Activated T-helper 17 cell treated with anti-CD3 and anti-CD28 coated beads, Interleukin-2, amount 50 U/mL, for 72 hours (primary cell): ENCODE measurements around the gene ARPC2. TPM values are rescaled to one million over a fixed set of nuclear protein-coding genes. Genes with fewer than 3 reads are reported as not detected.
A peak's percentile ranks its signal among the peaks of the same experiment; 100 is the strongest.

Experiments used
- ATAC-seq: fragments of 150-1000 bp; cut with Tn5 transposase; replicated peaks from 2 replicates; pipeline ENCODE4 v1.10.0; 2021; ENCODE audit warnings: mild to moderate bottlenecking, moderate library complexity
- H3K27ac Mint-ChIP-seq: one replicate; pipeline ENCODE4 v1.8.0; 2022; ENCODE audit warnings: mixed read lengths
- H3K27me3 Mint-ChIP-seq: one replicate; pipeline ENCODE4 v1.8.0; 2022; ENCODE audit warnings: mixed read lengths
- H3K36me3 Mint-ChIP-seq: one replicate; pipeline ENCODE4 v1.8.0; 2022; ENCODE audit warnings: low read depth, mild to moderate bottlenecking, mixed read lengths
- H3K4me1 Mint-ChIP-seq: one replicate; pipeline ENCODE4 v1.8.0; 2022; ENCODE audit warnings: mixed read lengths
- H3K4me3 Mint-ChIP-seq: one replicate; pipeline ENCODE4 v1.8.0; 2022; ENCODE audit warnings: mild to moderate bottlenecking, mixed read lengths
- H3K9me3 Mint-ChIP-seq: one replicate; pipeline ENCODE4 v1.8.0; 2022; ENCODE audit warnings: mixed read lengths
- total RNA-seq, 2 donors: library from RNA; stranded (reverse); gene quantifications; one replicate each; pipeline ENCODE4 v1.2.3, GENCODE V29; 2022

Gene ARPC2
- total RNA-seq, 2 donors from 2014 or later: 679 to 681 TPM

DNA sequence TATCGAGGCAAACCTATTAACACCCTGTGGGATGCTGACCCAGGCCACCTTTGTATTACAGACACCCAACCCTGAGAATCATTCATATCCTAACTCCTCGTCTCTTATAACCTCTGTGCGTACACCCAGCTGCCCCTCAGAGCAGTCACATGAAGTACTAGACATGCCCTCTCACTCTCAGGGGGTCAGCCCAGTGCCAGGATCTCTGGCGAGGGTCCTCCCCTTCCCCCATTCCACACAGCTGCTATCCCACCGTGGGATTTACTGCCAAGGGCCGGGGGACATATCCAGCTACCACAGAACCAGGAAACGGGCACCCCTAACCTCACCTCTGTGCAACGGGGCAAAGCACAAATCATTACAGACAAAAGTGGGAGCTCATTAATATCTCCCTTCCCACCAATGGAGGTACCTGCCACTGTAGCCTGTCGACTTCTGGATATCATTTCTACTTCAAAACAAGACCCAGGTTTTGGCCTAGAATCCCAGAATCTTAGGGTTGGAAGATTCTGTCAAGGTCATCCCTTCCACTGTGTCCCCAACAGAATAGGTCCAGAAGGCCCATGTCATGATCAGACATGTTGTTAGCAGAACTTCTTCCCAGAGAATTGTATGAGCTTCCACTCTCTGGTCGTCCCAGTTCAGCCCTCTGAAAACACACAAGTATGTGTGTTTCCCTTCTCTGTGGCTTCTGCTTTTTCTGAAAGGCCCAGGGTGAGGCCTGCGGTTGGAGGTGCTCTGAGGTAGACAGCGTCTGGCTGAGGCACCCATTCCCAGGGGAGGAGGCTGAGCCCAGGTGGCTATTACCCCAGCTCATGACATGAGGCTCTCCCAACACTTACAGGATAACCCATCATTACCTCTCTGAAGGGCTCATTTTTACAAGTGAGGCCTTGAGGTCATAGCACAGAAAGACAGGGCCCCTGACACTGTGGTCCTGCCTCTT lies 73.6 kb downstream of the ARPC2 start:
- no peaks in the 10 kb centered on the region for H3K9me3 Mint-ChIP-seq
- peak overlapping the region; percentile 87 for H3K4me3 Mint-ChIP-seq
- peak overlapping the region; percentile 92 for H3K27ac Mint-ChIP-seq
- no peaks in the 10 kb centered on the region for H3K27me3 Mint-ChIP-seq
- H3K4me1 Mint-ChIP-seq: peaks cover 38% of the 10 kb centered on the region
- peak; percentile 10 for ATAC-seq
- peaks cover 22% of the 10 kb centered on the region for H3K36me3 Mint-ChIP-seq

GRCh38 chr2:218291318-218292047 lies 74.5 kb downstream of the ARPC2 start:
- Mint-ChIP-seq H3K4me3 (peak overlapping the region; percentile 87), H3K4me1 (peaks cover 29% of the 10 kb centered on the region), H3K27me3 (no peaks in the 10 kb centered on the region), H3K36me3 (peaks cover 16% of the 10 kb centered on the region), H3K9me3 (no peaks in the 10 kb centered on the region), H3K27ac (peak overlapping the region; percentile 92)
- no peak for ATAC-seq

GRCh38 chr2:218292048-218293014 lies 75.3 kb downstream of the ARPC2 start, which contains the start of gene TMBIM1:
TMBIM1 (minus strand) TSS chr2:218292503; CDS start chr2:218282141, 10,362 bp downstream.
- peak within 1 kb of the TSS; percentile 87 for H3K4me3 Mint-ChIP-seq
- H3K4me1 Mint-ChIP-seq: peaks cover 23% of the 10 kb centered on the region
- H3K36me3 Mint-ChIP-seq: peaks cover 8% of the 10 kb centered on the region
- no peaks in the 10 kb centered on the region for H3K27me3 Mint-ChIP-seq
- H3K27ac Mint-ChIP-seq: peak within 1 kb of the TSS; percentile 92
- peak; percentile 89 for ATAC-seq
- H3K9me3 Mint-ChIP-seq: no peaks in the 10 kb centered on the region

- Mint-ChIP-seq H3K36me3 (peaks cover 4% of the 10 kb centered on the region), H3K4me1 (peaks cover 19% of the 10 kb centered on the region), H3K4me3 (no peak overlapping the region), H3K9me3 (no peaks in the 10 kb centered on the region), H3K27me3 (no peaks in the 10 kb centered on the region), H3K27ac (no peak overlapping the region)
- no peak for ATAC-seq
These were observed 76.9 kb downstream of the ARPC2 start for GRCh38 chr2:218293715-218294429.

DNA sequence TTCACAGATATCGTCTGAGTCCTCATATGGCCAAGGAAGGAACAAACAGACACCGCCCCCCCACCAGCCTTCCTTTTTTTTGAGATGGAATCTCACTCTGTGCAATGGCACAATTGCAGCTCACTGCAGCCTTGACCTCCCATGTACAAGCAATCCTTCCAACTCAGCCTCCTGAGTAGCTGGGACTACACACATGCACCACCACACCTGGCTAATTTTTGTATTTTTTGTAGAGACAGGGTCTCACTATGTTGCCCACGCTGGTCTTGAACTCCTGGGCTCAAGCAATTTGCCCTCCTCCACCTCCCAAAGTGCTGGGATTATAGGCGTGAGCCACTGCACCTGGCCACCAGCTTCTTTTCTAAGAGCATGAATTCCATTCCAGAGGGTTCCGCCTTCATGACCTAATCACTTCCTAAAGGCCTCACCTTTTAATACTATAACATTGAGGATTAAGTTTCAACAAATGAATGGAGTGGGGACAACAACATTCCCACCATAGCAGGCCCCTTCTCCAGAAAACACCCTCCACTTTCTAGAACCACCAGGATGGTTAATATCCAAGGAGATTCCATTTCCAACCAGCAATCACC lies 77.5 kb downstream of the ARPC2 start:
- H3K9me3 Mint-ChIP-seq: no peaks in the 10 kb centered on the region
- H3K4me1 Mint-ChIP-seq: peaks cover 16% of the 10 kb centered on the region
- H3K27me3 Mint-ChIP-seq: no peaks in the 10 kb centered on the region
- peak overlapping the region; percentile 16 for H3K4me3 Mint-ChIP-seq
- H3K36me3 Mint-ChIP-seq: no peaks in the 10 kb centered on the region
- H3K27ac Mint-ChIP-seq: peak overlapping the region; percentile 71
- no peak for ATAC-seq

GRCh38 chr2:218295029-218295428 lies 78.0 kb downstream of the ARPC2 start:
- Mint-ChIP-seq H3K4me1 (peaks cover 14% of the 10 kb centered on the region), H3K36me3 (no peaks in the 10 kb centered on the region), H3K27ac (peak overlapping the region; percentile 71), H3K4me3 (peak overlapping the region; percentile 16), H3K27me3 (no peaks in the 10 kb centered on the region), H3K9me3 (no peaks in the 10 kb centered on the region)
- ATAC-seq: no peak

DNA sequence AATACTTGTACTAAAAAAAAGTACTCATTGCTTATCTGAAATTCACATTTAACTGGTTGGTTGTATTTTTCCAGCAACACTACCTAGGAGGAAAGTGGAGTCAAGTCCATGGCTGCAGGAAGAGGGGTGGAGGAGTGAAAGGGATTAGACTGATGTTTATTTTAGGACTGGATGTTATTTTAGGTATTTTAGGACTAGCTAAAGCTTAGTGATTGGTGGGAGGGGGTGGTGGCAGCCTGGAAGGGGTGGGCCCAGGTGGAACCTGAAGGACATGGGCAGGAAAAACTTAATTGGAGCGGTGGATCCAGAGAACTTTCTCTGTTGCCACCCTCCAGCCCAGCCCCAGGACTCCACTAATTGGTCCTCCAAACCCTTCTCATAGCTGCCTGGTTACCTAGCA lies 79.2 kb downstream of the ARPC2 start:
- no peaks in the 10 kb centered on the region for H3K27me3 Mint-ChIP-seq
- no peaks in the 10 kb centered on the region for H3K36me3 Mint-ChIP-seq
- H3K4me1 Mint-ChIP-seq: peaks cover 5% of the 10 kb centered on the region
- no peak overlapping the region for H3K27ac Mint-ChIP-seq
- no peak for ATAC-seq
- H3K4me3 Mint-ChIP-seq: no peak overlapping the region
- H3K9me3 Mint-ChIP-seq: no peaks in the 10 kb centered on the region

DNA sequence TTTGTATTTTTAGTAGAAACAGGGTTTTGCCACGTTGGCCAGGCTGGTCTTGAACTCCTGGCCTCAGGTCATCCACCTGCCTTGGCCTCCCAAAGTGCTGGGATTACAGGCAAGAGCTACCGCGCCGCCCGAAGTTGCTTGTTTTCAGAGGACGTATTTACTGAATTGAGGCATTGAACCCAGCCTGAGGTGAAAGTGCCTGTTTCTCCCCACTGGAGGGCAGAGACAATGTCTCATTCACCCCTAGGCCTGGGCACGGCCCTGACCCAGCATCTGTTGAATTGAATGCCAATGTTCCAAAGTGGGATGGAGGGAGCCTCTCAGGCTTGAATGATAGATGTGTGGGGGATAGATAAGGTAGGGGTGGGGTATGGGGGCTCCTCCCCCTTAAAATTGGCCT lies 79.9 kb downstream of the ARPC2 start:
- Mint-ChIP-seq H3K4me3 (no peak overlapping the region), H3K27me3 (no peaks in the 10 kb centered on the region), H3K4me1 (peaks cover 10% of the 10 kb centered on the region), H3K9me3 (no peaks in the 10 kb centered on the region), H3K36me3 (no peaks in the 10 kb centered on the region), H3K27ac (no peak overlapping the region)
- ATAC-seq: no peak

DNA sequence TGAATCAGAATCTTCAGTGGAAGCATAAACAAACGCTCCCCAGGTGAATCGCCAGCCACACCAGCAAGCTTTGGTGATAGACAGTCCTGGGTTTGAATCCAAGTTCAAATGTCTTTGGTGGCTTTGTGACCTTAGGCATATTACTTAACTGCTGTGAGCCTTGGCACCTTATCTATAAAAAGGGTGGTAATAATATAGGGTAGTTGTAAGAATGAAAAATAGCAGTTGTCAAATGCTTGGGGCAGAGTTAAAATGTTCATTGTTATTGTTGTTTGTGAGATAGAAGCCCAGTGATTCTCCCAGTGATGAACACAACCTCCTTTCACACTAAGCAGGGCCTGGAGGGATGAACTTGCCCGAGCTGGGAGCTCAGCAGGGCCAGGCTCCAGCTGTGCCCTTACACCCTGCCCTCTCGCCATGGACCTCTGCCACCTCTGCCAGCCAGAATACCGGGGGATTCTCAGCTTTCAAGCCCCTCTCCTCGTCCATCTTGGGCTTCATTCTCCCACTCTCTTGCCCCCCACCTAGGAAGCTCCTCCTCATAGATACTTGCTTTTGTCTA lies 81.4 kb downstream of the ARPC2 start:
- no peaks in the 10 kb centered on the region for H3K27me3 Mint-ChIP-seq
- no peaks in the 10 kb centered on the region for H3K36me3 Mint-ChIP-seq
- H3K4me1 Mint-ChIP-seq: peaks cover 10% of the 10 kb centered on the region
- H3K27ac Mint-ChIP-seq: no peak overlapping the region
- no peak overlapping the region for H3K4me3 Mint-ChIP-seq
- no peak for ATAC-seq
- no peaks in the 10 kb centered on the region for H3K9me3 Mint-ChIP-seq

DNA sequence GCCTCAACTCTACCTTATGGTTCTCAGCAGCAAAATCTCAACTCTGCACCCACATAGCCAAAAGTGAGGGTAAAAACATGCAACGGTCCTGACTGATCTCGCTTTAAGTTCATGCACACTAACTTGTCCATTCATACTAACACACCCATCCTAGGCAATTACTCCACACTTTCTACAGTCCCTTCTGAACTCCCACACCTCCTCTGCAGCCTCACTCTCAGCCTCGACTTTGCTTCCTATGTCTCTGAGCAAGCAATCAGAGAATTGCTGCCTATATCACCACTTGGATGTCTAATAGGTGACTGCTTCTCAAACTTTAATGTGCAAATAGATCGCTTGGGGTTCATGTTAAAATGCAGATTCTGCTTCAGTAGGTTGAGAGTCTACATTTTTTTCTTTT lies 83.2 kb downstream of the ARPC2 start:
- Mint-ChIP-seq H3K36me3 (no peaks in the 10 kb centered on the region), H3K4me3 (no peak overlapping the region), H3K4me1 (peaks cover 6% of the 10 kb centered on the region), H3K27ac (no peak overlapping the region), H3K9me3 (no peaks in the 10 kb centered on the region), H3K27me3 (no peaks in the 10 kb centered on the region)
- no peak for ATAC-seq

DNA sequence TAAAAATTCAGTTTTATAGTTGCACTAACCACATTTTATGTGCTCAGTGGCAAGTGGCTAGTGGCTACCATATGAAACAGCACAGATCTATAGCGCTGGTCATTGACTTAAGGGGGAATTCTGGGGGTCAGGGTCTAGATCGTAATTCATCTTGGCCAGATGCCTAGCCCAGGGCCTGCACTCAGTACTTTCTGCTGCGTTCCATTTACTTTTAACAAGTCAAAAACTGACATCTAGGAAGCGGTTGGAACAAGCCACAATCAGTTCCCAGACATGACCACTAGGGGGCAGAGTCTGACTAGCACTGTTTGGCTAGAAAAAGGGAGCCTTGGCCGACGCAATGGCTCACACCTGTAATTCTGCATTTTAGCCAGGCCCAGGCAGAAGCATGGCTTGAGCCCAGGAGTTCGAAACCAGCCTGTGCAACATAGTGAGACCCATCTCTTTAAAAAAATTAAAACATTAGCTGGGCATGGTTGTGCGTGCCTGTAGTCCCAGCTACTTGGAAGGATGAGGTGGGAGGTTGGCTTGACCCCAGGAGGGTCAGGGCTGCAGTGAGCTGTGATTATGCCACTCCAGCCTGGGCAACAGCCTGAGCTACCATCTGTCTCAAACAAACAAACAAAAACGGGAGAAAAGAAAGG lies 84.3 kb downstream of the ARPC2 start:
- Mint-ChIP-seq H3K9me3 (no peaks in the 10 kb centered on the region), H3K4me1 (peaks cover 6% of the 10 kb centered on the region), H3K4me3 (no peak overlapping the region), H3K27me3 (no peaks in the 10 kb centered on the region), H3K27ac (peak overlapping the region; percentile 73), H3K36me3 (no peaks in the 10 kb centered on the region)
- peak; percentile 92 for ATAC-seq
